Ishikawa (cell line): Measurements from ENCODE around the gene PRC1.

Experiments
- CREB1 ChIP-seq: IDR thresholded peaks from 2 replicates; pipeline ENCODE4 v1.6.1; 2012; ENCODE audit warnings: low read depth
- FOXM1 ChIP-seq: IDR thresholded peaks from 2 replicates; pipeline ENCODE4 v1.6.1; 2012; ENCODE audit warnings: low read depth, borderline replicate concordance
- REST ChIP-seq: IDR thresholded peaks from 2 replicates; pipeline ENCODE4 v1.6.1; 2012; ENCODE audit warnings: low read depth, mild to moderate bottlenecking
- TAF1 ChIP-seq: IDR thresholded peaks from 2 replicates; pipeline ENCODE4 v1.6.1; 2012; ENCODE audit warnings: low read depth, mild to moderate bottlenecking
- YY1 ChIP-seq: IDR thresholded peaks from 2 replicates; pipeline ENCODE4 v1.6.1; 2012; ENCODE audit warnings: low read depth
- TF ChIP-seq, protein P1 (sequence below): IDR thresholded peaks from 2 replicates; pipeline ENCODE4 v1.6.1; 2012

- TF ChIP-seq REST (no peak), CREB1 (no peak), TAF1 (no peak), FOXM1 (no peak), YY1 (no peak)
- TF ChIP-seq, protein P1, sequence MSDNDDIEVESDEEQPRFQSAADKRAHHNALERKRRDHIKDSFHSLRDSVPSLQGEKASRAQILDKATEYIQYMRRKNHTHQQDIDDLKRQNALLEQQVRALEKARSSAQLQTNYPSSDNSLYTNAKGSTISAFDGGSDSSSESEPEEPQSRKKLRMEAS = no peak
These were observed 24.1 kb downstream of the PRC1 start for GRCh38 chr15:90970274-90970673.
